Sigmoid colon (tissue), 7 donors: Measurements from ENCODE around the gene NGDN. TPM values are rescaled to one million over a fixed set of nuclear protein-coding genes. Genes with fewer than 3 reads are reported as not detected.

Source experiments
- DNase-seq: peaks from one replicate; pipeline ENCODE4 v3.0.0-alpha.2; 2019
- H3K27ac ChIP-seq, 4 donors: fragments of 200-600 bp; sonication (generic); one replicate each; pipeline ENCODE4 v1.5.1; 2016 to 2019; ENCODE audit warnings: mild to moderate bottlenecking in 1 of 4
- H3K27me3 ChIP-seq, 3 donors: fragments of 200-600 bp; sonication (generic); one replicate each; pipeline ENCODE4 v1.5.1; 2019; ENCODE audit warnings: mild to moderate bottlenecking in 1 of 3
- H3K36me3 ChIP-seq, 4 donors: fragments of 200-600 bp; sonication (generic); one replicate each; pipeline ENCODE4 v1.5.1; 2016 to 2019
- H3K4me1 ChIP-seq, 4 donors: fragments of 200-600 bp; sonication (generic); one replicate each; pipeline ENCODE4 v1.5.1; 2017 to 2019
- H3K4me3 ChIP-seq, 4 donors: fragments of 200-600 bp; sonication (generic); one replicate each; pipeline ENCODE4 v1.5.1; 2017 to 2019; ENCODE audit warnings: mild to moderate bottlenecking in 2 of 4, moderate library complexity in 1 of 4
- H3K9me3 ChIP-seq, 4 donors: fragments of 200-600 bp in 3 of 4; sonication (generic) in 3 of 4; one replicate each; pipeline versions ENCODE4 v1.5.1 to v1.6.1; 2013 to 2019
- CTCF ChIP-seq, 4 experiments: fragments of 450-650 bp in 3 of 4; fragments of 200-600 bp in 1 of 4; IDR thresholded peaks; one replicate each; pipeline ENCODE4 v1.5.1; 2016 to 2019; ENCODE audit warnings: antibody characterized with exemption in 4 of 4, mild to moderate bottlenecking in 3 of 4, moderate library complexity in 2 of 4
- EP300 ChIP-seq, 4 donors: sonication (generic); formaldehyde crosslinking; IDR thresholded peaks; one replicate each; pipeline ENCODE4 v1.6.1; 2017; ENCODE audit warnings: antibody characterized with exemption in 4 of 4
- POLR2A ChIP-seq, 2 donors: fragments of 450-650 bp; IDR thresholded peaks; one replicate each; pipeline ENCODE4 v1.6.1; 2016; ENCODE audit warnings: antibody characterized with exemption in 2 of 2, mild to moderate bottlenecking in 2 of 2, moderate library complexity in 2 of 2
- POLR2AphosphoS5 ChIP-seq, 4 donors: sonication (generic); formaldehyde crosslinking; IDR thresholded peaks; one replicate each; pipeline ENCODE4 v1.6.1; 2017; ENCODE audit warnings: antibody characterized with exemption in 4 of 4
- WGBS, 2 donors: extraction: QIAGEN DNeasy Blood & Tissue Kit; methylation state at CpG; one replicate each; pipeline ENCODE4 v1.1.7; 2013; 5-methylcytosine and 5-hydroxymethylcytosine counted together
- intact Hi-C: fragments of 100-400 bp; cut with DNase I; formaldehyde crosslinking; loops from one replicate; pipeline ENCODE4 v1.15.1; 2023
- polyA plus RNA-seq, 3 donors: library from polyadenylated mRNA; stranded (reverse); fragments of 200-250 nt; gene quantifications; one replicate each; pipeline ENCODE4 v1.2.3, GENCODE V29; 2013
- total RNA-seq, 4 donors: library from RNA; depleted of rRNA; stranded (reverse); fragments of >200 nt; gene quantifications; one replicate each; pipeline ENCODE4 v1.1.0, GENCODE V29; 2016
- donor health status: healthy with polysubstance abuse.
- donor health status: Bipolar disorder and iron deficiency.
- donor health status: healthy.

Gene NGDN
- total and polyA plus RNA-seq, 7 donors: 23.3 to 46.2 (median 39.6) TPM

GRCh38 chr14:23522643-23523198, 53.2 kb downstream of the NGDN start:
- no peaks in the 10 kb centered on the region for H3K4me1 ChIP-seq
- H3K4me3 ChIP-seq: no peak overlapping the region
- no peak for DNase-seq
- no peaks in the 10 kb centered on the region for H3K9me3 ChIP-seq
- no peaks in the 10 kb centered on the region for H3K27me3 ChIP-seq
- intact Hi-C loops: no loop called here
- no peak overlapping the region for H3K27ac ChIP-seq
- 91 to 94% methylated on average over 9 of the region's 9 CpGs for WGBS, 2 donors
- H3K36me3 ChIP-seq: peaks cover 0 to 6% (median 0%) of the 10 kb centered on the region in 4 donors
- TF ChIP-seq CTCF (IDR thresholded peaks at IDR 0.05) (no peak), POLR2A (IDR thresholded peaks at IDR 0.05) (no peak), EP300 (IDR thresholded peaks at IDR 0.05) (no peak), POLR2AphosphoS5 (IDR thresholded peaks at IDR 0.05) (no peak)

DNA sequence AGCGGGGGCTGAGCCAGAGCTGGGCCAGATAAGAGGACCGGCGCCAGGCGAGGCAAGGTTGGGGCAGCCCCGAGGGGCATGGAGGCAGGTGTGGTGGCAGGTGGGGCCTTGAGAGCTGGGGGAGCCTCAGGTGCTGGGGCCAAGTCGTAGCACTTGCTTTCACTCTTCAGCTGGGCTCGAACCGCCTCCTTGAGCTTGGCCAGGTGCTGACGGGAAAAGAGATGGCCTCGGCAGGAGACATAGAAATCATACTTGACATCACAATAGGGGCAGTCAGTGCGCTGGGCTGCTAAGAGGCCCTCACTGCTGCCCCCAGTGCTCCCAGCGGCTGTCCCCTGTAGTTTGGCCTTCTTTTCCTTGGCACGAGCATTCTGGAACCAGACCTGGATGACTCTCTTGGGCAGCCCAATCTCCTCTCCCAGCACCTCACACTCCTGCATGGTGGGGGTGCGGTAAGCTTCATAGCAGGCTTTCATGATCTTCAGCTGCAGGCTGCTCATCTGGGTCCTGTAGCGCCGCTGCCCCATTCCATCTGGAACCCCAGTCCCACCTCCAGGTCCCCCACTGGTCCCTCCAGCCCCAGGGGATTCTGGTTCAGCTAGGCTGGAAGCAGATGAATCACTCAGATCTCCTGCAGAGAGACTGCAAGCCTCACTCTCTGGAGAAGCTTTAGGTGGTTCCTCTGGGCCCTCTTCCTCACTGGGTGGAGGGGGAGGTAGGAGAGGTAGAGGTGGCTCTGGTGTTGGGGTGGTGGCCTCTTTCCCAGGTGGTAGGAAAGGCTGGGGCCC, 53.9 kb downstream of the NGDN start:
- Histone ChIP-seq H3K27ac (no peak overlapping the region), H3K36me3 (peaks cover 0 to 6% (median 0%) of the 10 kb centered on the region in 4 donors), H3K4me3 (no peak overlapping the region), H3K9me3 (no peaks in the 10 kb centered on the region), H3K27me3 (no peaks in the 10 kb centered on the region), H3K4me1 (no peaks in the 10 kb centered on the region)
- intact Hi-C loops: no loop called here
- 94 to 95% methylated on average over 16 of the region's 16 CpGs for WGBS, 2 donors
- no peak for DNase-seq
- TF ChIP-seq CTCF (IDR thresholded peaks at IDR 0.05) (no peak), POLR2AphosphoS5 (IDR thresholded peaks at IDR 0.05) (no peak), POLR2A (IDR thresholded peaks at IDR 0.05) (no peak), EP300 (IDR thresholded peaks at IDR 0.05) (no peak)

DNA sequence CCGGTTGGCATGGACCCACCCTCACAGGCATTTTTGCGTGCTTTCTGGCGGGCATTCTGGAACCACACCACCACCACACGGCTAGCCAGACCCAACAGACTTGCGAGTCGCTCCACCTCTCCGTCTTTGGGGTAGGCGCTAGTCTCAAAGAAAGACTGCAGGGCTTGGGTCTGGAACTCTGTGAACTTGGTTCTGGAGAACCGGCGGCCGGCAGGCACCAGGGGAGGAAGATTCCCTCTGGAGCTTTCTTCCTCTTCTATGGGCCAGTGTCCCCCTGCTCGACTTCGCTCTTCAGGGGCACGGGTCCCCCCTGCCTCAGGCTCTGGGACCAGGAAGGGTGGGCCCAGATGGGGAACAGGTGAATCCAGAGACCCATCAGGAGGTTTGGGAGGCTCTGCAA, 55.5 kb downstream of the NGDN start:
- no peaks in the 10 kb centered on the region for H3K27me3 ChIP-seq
- 95 to 96% methylated on average over 14 of the region's 14 CpGs for WGBS, 2 donors
- peaks cover 0 to 6% (median 0%) of the 10 kb centered on the region in 4 donors for H3K36me3 ChIP-seq

DNA sequence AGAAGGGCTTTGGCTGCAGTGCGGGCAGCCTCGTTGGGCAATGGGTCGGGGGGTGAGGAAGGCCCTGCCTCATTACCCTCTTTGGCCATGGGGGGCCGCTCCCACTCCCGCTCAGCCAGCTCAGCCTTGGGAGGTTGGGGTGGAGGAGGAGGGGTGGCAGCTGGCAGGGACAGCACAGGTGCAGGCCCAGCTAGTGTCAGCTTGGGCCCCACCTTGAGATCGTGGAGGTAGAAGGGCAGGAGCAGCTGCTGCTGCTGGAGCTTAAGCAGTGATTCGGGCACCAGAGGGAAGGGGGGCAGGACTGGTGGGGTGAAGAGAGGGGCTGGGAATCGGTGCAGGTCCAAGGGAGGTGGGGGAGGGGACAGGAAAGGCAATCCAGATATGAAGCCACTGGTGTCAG, 56.1 kb downstream of the NGDN start:
- Histone ChIP-seq H3K36me3 (peaks cover 0 to 6% (median 0%) of the 10 kb centered on the region in 4 donors), H3K27ac (no peak overlapping the region), H3K4me1 (no peaks in the 10 kb centered on the region), H3K4me3 (no peak overlapping the region), H3K9me3 (no peaks in the 10 kb centered on the region), H3K27me3 (no peaks in the 10 kb centered on the region)
- TF ChIP-seq EP300 (IDR thresholded peaks at IDR 0.05) (no peak), POLR2A (IDR thresholded peaks at IDR 0.05) (no peak), POLR2AphosphoS5 (IDR thresholded peaks at IDR 0.05) (no peak), CTCF (IDR thresholded peaks at IDR 0.05) (no peak)
- DNase-seq: no peak
- intact Hi-C loops: no loop called here
- 87 to 88% methylated on average over 8 of the region's 8 CpGs for WGBS, 2 donors

More for the DNA sequence above, 55.5 kb downstream of the NGDN start:
- Histone ChIP-seq H3K4me3 (no peak overlapping the region), H3K27ac (no peak overlapping the region), H3K9me3 (no peaks in the 10 kb centered on the region), H3K4me1 (no peaks in the 10 kb centered on the region)
- TF ChIP-seq EP300 (IDR thresholded peaks at IDR 0.05) (no peak), POLR2AphosphoS5 (IDR thresholded peaks at IDR 0.05) (no peak), POLR2A (IDR thresholded peaks at IDR 0.05) (no peak), CTCF (IDR thresholded peaks at IDR 0.05) (no peak)
- intact Hi-C loops: no loop called here
- no peak for DNase-seq

Other genes with a start within 250 kb of the NGDN start
- gene RNF212B, start 231.8 kb upstream of the NGDN start, total RNA-seq: not detected
- gene RNF212B, start 231.8 kb upstream of the NGDN start, polyA plus RNA-seq: not detected
- gene HOMEZ, start 183.6 kb upstream of the NGDN start, total RNA-seq: 10 to 100 TPM in 1 of 4 donors, 1 to 10 TPM in 3; 5.4 to 10.5 (median 6.1) TPM
- 10 to 100 TPM in 1 of 3 donors, 1 to 10 TPM in 2; 6.0 to 12.0 (median 6.5) TPM for gene HOMEZ, start 183.6 kb upstream of the NGDN start, polyA plus RNA-seq
- gene PPP1R3E, start 166.8 kb upstream of the NGDN start, total RNA-seq: 10 to 100 TPM in 1 of 4 donors, 1 to 10 TPM in 3; 4.5 to 10.7 (median 8.9) TPM
- gene PPP1R3E, start 166.8 kb upstream of the NGDN start, polyA plus RNA-seq: 10 to 100 TPM in 1 of 3 donors, 1 to 10 TPM in 2; 2.5 to 12.9 (median 3.6) TPM
- 100 to 1,000 TPM in 2 of 4 donors, 10 to 100 TPM in 2; 75.9 to 118 (median 101) TPM for gene BCL2L2, start 162.9 kb upstream of the NGDN start, total RNA-seq
- gene BCL2L2, start 162.9 kb upstream of the NGDN start, polyA plus RNA-seq: 10 to 100 TPM; 57.0 to 63.3 (median 61.9) TPM
- gene PABPN1, start 148.2 kb upstream of the NGDN start, total RNA-seq: 10 to 100 TPM; 38.3 to 71.5 (median 48.3) TPM
- 100 to 1,000 TPM in 1 of 3 donors, 10 to 100 TPM in 2; 69.1 to 137 (median 76.3) TPM for gene PABPN1, start 148.2 kb upstream of the NGDN start, polyA plus RNA-seq
- 10 to 100 TPM; 18.1 to 38.8 (median 26.3) TPM for gene SLC22A17, start 116.8 kb upstream of the NGDN start, total RNA-seq
- gene SLC22A17, start 116.8 kb upstream of the NGDN start, polyA plus RNA-seq: 10 to 100 TPM in 1 of 3 donors, under 1 TPM in 2; 0.60 to 10.6 (median 0.92) TPM
- 10 to 100 TPM in 3 of 4 donors, 1 to 10 TPM in 1; 10.0 to 19.9 (median 11.5) TPM for gene EFS, start 104.5 kb upstream of the NGDN start, total RNA-seq
- gene EFS, start 104.5 kb upstream of the NGDN start, polyA plus RNA-seq: 1 to 10 TPM in 2 of 3 donors, under 1 TPM in 1; 0.46 to 3.0 (median 2.9) TPM
- not detected for gene IL25, start 96.9 kb upstream of the NGDN start, total RNA-seq
- gene IL25, start 96.9 kb upstream of the NGDN start, polyA plus RNA-seq: not detected
- gene CMTM5, start 92.7 kb upstream of the NGDN start, total RNA-seq: 1 to 10 TPM; 1.8 to 4.6 (median 3.8) TPM
- gene CMTM5, start 92.7 kb upstream of the NGDN start, polyA plus RNA-seq: 1 to 10 TPM in 1 of 3 donors, not detected in 2; 1.2 TPM
- not detected for gene MYH6, start 61.4 kb upstream of the NGDN start, total RNA-seq
- gene MYH6, start 61.4 kb upstream of the NGDN start, polyA plus RNA-seq: 1 to 10 TPM; 1.5 to 4.9 (median 3.0) TPM
- gene MYH7, start 34.0 kb upstream of the NGDN start, total RNA-seq: under 1 TPM in 2 of 4 donors, not detected in 2; under 0.01 to 0.14 TPM
- gene MYH7, start 34.0 kb upstream of the NGDN start, polyA plus RNA-seq: 10 to 100 TPM in 1 of 3 donors, 1 to 10 TPM in 1, under 1 TPM in 1; 0.28 to 11.6 (median 3.6) TPM
- gene ZFHX2, start 82.1 kb downstream of the NGDN start, total RNA-seq: 1 to 10 TPM in 2 of 4 donors, under 1 TPM in 2; 0.33 to 1.9 (median 0.98) TPM
- under 1 TPM in 2 of 3 donors, not detected in 1; under 0.01 to 0.57 TPM for gene ZFHX2, start 82.1 kb downstream of the NGDN start, polyA plus RNA-seq
- gene THTPA, start 86.6 kb downstream of the NGDN start, total RNA-seq: 10 to 100 TPM in 3 of 4 donors, 1 to 10 TPM in 1; 8.9 to 30.6 (median 19.4) TPM
- 10 to 100 TPM; 19.2 to 35.4 (median 22.0) TPM for gene THTPA, start 86.6 kb downstream of the NGDN start, polyA plus RNA-seq
- 10 to 100 TPM; 16.4 to 37.1 (median 26.3) TPM for gene AP1G2, start 98.1 kb downstream of the NGDN start, total RNA-seq
- gene AP1G2, start 98.1 kb downstream of the NGDN start, polyA plus RNA-seq: 100 to 1,000 TPM in 1 of 3 donors, 10 to 100 TPM in 2; 33.0 to 124 (median 41.6) TPM
- 1 to 10 TPM in 3 of 4 donors, under 1 TPM in 1; 0.82 to 3.0 (median 2.1) TPM for gene JPH4, start 109.1 kb downstream of the NGDN start, total RNA-seq
- gene JPH4, start 109.1 kb downstream of the NGDN start, polyA plus RNA-seq: 1 to 10 TPM in 1 of 3 donors, under 1 TPM in 1, not detected in 1; 0.60 to 1.5 TPM
- not detected for gene DHRS2, start 166.7 kb downstream of the NGDN start, total RNA-seq
- under 1 TPM in 1 of 3 donors, not detected in 2; 0.54 TPM for gene DHRS2, start 166.7 kb downstream of the NGDN start, polyA plus RNA-seq